SKM-1 (cell line): Measurements from ENCODE around the gene SAMD4A.

ENCODE experiments used
- DNase-seq: peaks from one replicate; lab custom pipeline; 2025; ENCODE audit not compliant: unreplicated experiment; lab: John Stamatoyannopoulos, UW

The SAMD4A gene

DNA sequence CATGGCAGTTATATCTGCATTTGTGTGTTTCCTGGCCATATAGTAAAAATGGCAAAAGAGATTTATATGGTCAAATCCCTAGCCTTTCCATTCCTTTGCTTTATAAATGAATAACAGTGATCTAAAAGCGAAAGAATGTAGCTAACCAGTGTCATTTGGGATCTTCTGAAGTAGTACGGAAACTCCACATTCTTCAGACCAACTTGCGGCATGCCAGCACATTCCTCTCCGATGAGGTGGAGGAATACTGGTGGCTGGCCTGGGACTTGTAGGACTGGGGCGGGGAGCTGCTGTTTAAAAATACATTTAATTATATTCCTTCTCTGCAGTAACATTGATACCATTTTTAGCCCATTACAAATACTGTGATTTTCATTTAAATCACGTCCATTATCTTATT, 85.3 kb downstream of the SAMD4A start:
- no peak for DNase-seq

DNA sequence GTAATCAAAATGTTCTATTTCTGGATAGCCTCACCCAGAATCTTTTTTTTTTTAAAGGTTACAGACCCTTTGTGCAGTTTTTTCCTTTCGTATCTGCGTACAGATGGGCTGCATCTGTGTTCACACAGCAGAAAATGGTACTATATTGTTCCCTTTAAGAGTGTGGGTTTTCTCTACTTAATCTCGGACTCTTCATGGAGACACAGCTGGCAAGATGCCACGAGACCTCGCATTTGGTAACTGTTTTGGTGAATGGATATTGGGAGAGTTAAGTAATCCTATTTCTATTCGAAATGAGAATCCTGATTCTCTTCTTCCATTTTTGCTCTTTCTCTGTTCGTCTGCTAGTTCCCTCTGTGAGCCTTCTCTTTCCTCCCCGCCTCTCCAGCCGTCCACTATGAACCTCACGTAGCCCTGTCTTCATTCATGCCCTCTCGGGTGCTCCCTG, 85.7 kb downstream of the SAMD4A start:
- no peak for DNase-seq

DNA sequence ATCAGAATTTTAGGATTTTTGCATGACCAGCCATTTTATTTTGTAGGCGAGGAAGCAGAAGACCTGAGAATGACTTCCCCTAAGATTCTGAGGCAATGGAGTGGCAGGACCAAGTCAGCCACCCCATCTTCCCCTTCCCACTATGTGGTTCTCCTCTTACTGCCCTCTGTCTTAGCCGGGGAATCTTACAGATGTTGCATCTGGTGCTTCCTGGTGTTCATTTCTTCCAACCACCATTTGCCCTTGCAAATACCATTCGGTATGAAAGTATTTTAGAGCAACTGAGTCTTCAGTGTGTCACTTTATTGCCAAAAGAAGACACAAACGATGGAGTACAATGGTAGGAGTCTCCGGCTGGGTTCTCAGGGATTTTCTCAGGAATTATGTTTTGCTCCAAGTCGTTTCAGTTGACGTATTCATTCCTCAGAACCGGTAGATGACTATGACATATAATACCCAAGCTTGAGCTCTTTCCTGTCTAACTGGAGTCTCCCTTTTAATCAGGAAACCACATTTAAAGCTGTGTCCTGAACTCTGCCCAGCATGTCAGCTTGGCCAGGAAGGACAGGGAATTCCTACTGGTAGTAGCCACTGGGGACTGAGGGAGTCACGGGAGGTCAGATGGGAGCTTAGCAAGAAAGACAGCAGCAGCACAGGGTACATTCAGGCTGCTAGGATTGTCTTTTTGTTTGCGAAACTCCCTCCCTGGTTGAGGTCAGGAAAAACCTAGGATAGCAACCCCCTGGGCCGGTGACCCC, 87.0 kb downstream of the SAMD4A start:
- DNase-seq: no peak

DNA sequence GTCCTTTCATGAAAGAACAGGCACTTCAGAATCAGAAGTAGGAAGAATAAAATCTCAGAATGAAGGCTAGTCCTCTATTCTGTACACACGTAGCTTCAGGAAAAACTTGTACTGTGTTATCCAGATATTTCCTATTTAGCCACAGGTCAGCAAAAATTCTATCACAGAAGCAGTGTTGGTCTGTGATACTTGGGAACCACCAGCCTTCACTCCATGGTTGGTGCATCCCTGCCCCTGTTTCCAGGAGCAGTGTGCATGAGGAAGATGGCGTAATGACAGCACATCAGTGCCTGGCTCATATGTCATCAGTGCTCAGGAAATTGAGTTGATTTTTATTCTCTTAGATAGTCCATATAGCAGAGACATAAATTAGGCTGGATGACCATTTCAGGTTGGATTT, 87.7 kb downstream of the SAMD4A start:
- DNase-seq: no peak

DNA sequence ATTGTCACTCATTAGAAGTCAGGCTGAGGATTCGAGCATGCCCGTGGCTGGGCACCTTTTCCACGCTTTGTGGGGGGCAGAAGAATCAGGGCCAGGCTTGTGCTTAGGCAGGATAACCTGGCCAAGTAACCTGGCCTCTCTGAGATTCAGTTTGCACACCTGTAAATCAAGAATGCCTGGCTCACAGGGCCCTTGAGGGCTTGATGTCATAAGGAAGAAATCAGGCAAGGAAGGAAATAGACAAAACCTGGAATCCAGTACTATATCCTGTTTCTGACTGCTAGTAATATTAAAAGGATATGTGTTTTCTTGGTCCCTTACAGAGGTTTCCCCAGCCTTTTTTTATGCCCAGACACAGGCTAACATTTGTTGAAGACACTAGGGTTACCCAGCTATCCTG, 91.9 kb downstream of the SAMD4A start:
- no peak for DNase-seq

DNA sequence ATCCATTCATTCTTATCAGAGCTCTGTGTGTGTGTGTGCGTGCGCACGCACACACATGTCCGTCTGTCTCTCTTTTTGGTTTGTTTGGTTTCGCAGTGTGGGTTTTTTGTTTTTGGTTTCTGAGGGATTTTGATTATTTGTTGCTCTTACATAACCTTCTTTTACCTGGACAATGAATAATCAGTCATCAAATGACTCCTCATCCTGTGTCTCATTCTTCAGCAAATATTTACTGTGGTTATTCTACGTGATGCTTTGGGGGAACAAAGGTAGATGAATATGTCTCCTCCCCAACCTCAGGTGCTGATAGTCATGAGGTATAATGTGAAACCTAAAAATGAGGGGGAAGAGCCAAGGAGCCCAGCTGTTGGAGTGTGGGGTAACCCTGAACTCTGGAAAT, 92.4 kb downstream of the SAMD4A start:
- DNase-seq: no peak

DNA sequence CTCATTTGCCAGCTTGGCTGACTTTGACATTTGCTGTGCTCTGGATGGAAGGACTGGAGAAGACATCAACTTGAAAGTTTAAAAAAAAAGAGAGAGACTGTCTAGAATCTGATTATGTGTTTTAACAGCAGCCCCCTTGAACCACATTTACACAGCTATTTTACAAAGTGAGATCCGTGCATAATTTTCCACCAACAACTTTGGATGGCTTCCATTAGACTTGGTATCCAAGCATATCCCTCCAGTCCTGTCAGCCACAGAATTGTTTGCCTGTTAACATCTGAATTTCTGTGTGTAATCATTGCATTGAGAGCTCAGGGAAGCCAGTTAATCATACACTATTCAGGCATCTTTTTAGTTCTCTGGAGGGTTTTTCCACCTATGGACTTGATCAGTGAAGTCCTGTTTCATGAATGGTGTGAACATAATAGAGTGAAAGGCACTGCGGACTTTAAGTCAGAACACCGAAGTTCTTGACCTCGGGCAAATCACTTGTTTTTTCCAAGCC, 93.7 kb downstream of the SAMD4A start:
- no peak for DNase-seq

DNA sequence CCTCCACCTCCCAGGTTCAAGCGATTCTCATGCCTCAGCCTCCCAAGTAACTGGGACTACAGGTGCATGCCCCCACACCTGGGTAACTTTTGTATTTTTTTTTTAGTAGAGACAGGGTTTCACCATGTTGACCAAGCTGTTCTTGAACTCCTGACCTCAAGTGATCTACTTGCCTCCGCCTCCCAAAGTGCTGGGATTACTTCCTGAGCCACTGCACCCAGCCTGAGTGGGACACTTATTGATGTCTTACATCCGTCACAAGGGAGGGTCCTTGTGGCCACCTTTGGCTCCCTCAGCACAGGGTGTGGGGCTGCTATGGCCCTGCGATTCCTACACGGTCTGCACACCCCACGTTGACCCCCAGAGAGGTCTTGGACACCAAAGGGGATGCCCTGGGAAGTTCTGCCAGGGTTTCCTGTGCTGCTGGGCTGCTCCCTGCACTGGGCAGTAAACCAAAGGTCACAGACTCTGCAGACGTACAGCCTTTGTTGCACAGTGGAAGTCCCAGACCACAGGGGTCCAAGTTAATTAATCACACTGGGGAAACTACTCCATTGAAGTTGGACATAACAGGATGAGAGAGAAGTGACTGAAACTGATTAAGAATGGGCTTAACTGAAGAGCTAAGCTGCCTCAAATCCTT, 95.7 kb downstream of the SAMD4A start:
- DNase-seq: no peak

DNA sequence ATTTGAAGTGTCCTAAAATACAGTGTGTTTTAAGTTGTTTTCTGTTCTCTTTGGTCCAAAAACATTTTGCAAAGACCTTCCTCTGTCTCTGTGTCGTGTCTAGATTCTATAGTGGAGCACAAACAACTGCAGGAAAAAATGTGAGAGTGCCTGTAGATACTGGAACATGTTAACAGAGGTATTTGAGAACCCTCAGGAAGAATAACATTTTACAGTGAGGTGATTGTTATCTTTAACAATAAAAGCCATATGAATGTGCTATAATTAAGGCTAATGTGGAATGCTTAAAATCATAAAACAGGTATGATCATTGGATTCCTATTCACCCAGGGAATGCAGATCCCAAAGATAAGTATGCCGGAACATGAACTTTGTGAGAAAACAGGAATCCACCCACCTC, 98.0 kb downstream of the SAMD4A start:
- no peak for DNase-seq

DNA sequence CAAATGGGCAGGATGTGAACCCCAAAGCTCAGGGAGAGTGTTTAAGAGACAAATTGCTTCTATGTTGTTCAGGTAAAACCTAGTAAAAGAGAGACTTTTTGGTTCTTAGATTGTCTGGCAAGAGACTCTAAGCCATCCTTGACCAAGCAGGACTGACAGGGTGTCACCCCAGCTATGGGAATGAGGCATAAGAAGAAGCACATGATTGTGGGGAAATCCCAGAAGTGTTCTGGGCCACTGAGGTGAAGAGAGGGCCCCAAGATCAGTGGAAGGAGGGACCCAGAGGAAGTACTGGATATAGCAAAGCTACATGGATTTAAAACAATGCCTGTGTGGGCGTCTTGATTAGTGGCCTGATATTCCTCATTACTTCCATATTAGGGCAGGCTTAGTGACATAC, 99.0 kb downstream of the SAMD4A start:
- DNase-seq: no peak

DNA sequence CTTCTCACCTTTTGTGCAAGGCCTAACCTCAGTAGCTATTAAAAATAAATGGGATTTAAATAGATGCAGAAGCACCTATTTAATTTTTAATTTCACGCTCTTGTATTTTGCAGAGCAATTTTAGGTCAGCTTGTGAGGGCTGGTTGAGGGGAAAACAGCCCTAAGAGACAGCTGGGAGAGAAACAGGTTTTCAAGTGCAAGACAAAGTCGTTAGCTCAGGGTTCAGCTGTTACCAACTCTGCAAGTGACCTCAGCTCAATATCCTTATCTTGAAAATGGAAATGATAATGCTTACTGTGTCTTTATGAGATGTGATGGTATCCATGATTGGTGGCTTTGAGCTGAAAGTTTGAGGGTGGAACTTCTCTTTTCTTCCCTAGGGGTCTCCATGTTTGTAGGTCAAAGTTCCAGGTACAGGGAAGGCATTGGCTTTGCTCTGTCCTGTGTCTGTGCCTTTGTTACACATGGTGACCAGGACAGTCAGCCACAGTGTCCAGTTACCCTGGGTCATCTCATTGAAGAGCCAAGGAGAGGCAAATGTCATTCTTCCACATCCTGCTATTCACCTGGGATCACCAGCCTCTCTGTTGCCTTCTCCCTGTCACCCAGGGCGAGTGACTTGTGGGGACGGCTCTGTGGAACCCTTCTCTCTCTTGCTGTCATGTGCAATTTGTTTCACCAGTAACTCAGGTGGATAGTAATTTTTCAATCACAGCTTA, 100.3 kb downstream of the SAMD4A start:
- DNase-seq: no peak

DNA sequence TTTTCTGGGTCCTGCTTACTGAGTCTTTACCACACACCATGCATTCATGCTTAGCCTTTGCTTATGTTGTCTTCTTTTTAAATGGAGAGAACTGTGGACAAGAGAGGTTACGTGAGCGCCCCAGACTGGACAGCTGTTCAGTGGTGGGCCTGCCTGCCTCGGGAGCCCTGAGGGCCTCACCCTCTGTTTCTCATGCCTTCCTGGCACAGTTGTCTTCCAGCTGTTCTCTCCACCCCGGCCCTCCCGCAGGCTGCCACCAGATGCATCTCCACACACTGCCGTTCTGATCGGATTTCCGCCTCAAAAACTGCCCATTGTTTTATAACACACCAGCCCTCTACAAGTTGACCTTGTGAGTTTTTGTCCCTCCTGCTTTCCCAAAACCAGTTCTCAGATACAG, 100.8 kb downstream of the SAMD4A start:
- DNase-seq: no peak

DNA sequence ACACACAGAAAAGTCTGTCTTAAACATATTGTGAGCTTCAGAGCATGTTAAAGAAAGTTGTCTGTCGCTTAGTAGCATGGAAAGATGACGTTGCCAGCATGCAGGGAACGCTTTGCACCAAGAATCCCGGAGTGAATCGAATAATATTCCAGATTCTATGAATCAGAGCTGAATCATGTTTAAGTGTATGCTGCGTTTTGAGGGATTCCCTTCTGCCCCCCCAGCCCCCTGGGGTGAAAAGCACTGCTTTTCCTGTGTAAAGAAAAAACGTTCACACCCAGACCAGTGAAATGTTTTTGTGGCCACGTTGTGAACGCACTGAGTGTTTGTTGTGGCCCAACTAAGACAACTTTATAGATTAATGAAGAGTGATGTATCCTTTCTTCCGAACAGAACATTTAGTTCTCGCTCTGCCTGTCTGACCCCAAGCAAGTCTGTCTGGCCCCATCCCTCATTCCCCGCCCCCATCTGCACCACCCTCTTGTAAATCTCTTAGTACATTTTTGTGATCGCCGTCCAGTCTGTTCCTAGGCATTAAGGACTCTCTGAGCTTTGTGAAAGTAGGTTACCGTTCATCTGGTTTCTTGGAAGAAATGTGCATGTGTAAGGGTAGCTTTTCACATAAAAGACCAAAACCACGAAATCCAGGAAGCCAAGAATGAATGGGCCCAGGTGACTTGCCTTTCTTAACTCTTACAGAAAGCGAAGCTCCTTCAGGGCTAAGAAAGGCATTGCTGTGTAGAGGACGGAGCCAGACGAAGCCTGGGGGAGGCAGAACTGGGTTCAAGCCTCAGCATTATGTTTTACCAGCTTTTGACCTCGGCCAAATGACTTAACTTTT, 103.0 kb downstream of the SAMD4A start:
- DNase-seq: no peak

DNA sequence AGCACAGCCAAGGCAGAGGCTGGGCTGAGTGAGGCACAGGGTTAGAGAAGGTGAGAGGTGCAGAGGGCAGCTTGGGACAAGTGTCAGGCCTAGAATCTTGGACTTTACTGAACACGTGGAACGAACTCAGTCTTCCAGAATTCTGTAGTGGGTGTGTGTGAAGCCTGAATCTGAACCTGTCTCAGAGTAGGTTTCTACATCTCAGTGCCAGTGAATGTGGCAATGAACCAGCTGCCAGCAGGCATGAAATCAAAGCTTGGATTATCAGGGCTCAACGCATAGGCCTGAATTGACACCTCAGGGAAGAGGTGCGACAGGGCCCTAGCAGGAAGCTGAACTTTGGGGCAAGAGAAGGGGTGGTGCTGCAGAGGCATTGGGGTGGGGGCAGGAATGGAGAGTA, 104.6 kb downstream of the SAMD4A start:
- DNase-seq: no peak

DNA sequence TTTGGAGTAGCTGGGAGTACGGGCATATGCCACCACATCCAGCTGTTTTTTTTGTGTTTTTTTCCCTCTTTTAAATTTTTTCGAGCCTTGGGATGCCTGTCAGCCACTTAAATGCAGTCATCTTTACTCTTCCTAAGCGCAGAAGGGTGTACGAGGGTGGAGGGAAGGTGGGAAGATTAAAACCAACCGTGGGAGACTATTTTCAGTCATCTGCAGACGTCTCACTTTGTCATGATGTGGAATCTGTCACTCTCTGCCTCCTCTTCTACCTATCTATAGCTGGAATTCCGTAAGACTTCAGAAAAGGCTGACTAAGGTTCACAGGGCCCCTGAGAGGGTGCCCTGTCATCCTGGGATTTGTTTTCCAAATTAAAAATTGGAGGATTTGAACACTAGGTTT, 105.3 kb downstream of the SAMD4A start:
- DNase-seq: no peak

DNA sequence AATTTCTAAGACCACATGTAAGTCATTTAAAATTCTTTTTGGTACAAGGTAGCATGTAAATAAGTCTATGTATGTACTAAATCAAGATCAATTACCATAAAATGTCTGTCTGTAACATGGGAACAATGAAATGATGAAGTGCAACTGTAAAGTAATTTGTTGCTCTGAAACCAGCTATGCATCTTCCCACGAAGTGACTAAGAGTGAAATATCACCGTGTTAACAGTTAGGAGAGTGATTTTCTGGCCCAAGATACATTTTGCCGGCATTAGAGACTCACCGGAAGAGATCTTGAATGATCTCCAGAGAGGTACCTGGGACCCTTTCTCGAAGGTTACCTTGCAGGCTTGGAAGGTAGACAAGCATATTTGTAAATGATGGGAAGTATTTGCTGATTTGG, 105.8 kb downstream of the SAMD4A start:
- DNase-seq: no peak

DNA sequence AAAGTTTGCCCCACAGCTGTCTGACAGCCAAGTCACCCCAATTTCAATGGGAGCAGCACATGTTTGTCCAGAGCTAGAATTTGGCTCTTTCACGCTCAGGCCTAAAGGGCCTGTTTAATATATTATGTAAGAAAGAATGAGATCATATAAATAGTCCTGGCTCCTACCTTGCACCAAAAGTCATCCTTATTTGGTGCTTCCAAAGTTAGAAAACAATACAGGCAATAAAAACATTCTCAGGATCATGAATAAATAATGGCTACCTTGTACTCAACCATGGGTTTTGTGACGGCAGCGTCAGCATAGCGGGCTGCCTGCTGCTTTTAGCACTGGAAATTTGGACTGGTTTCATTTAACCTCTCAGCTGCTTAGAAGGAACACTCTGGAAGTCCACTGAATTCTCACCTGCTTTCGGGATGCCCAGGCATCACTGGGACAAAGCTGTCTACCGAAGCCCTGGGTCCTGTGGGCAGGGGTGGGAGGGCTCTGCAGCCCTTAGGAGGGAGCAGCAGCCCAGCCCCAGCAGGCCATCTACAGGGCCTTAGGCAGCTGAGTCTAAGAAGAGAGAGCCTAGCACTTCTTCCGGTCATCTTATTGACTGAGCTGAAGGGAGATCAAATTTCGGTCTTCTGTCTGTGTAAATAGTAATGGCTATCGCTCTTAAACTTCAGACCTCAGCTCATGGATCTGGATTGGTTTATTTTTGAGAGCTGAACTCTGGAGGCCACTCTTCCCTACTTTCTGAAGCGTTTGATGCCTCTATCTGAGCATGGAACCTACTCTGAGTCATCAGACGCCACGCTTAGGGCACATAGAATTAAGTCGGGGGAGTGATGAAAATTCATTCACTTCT, 106.5 kb downstream of the SAMD4A start:
- DNase-seq: no peak

DNA sequence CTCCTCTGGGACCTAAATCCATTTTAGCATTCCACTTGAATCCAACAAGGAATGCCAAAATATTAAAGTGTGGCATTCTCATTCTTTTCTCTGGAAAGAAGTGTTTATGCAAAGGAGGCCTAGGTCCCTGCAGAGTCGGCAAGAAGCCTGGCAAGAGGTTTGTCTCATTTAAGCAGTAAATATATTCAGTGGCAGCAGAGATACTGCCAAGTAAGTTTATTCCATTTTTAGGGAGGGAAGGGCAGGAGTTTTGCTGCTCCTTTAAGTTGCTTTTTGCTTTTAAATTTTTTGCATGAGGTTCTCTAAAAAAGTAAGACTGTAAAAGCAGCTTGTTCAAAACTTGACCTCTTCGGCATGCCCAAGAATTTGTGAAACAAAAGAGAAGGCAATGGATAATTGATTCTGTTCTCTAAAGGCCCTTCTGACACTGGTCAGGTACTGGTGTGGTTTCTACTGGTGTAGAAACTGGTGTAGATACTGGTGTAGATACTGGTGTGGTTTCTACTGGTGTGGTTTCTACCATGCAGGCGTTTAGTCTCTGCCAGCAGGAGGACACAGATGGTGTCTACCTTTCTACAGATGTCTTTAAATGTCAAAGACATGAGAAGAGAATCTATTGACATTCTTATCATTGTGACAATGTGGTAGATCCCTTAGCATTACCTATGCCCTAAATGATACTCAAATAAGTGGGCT, 107.3 kb downstream of the SAMD4A start:
- DNase-seq: no peak

DNA sequence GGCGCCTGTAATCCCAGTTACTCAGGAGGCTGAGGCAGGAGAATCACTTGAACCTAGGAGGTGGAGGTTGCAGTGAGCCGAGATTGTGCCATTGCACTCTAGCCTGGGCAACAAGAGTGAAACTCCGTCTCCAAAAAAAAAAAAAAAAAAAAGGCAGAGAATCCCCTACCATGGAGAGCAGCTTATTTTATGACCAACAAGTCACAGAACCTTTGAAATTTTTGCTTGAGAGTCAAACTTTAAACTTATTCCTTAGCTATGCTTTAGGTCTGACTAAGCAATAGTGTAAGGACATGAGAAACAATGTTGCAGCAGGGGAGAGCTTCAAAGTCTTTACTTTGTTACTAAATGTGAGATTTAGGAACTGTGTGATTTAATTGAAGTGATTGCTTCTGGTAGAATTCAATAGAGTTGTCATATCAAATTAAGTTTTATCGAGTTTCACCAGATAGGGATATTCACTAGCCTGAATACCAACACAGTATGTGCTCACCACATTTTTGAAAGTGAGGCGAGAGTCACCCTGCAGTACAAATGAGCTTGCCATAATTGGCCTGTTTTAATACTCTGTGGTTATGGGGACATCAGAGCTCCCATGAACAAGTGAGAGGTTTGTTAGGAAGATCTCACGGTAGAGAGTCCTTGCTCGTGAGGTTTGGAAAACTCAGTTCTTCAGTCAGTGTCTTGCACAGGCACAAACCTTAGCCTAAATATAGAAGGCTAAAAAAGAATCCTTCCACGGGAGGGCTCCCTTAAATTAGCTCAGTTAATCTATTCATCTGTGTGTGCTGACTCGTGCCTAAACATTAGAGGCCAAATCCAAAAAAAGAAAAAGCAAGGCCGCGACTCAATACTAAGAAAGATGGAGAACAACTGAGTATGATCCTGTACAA, 108.6 kb downstream of the SAMD4A start:
- no peak for DNase-seq
